Measurements from ENCODE around the gene ARID3C.

The ARID3C gene

DNA sequence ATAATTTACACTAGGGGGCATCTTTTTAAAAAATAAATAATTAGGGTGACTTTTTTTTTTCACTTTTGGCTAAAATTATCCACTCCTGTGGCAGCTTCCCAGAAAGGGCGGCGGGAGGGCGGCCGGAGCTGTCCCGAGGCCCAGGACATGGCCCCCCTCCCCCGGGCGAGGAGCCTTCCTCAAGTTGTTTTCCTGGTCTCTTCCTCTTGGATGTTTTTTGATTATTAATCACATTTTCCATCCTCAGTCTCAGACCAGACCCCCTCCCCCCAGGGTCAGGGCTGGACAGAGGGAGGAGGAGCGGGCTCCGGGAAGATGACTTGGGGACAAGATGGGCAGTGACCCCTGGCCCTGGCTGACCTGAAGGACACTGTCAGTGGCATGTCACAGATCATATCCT, 34.7 kb downstream of the ARID3C start:
- DNase-seq (ENCODE audit: low read depth, low spot score): no peak

GRCh38 chr9:34592895-34593601, 35.8 kb downstream of the ARID3C start:
- no peak for DNase-seq (ENCODE audit: low read depth, low spot score)

DNA sequence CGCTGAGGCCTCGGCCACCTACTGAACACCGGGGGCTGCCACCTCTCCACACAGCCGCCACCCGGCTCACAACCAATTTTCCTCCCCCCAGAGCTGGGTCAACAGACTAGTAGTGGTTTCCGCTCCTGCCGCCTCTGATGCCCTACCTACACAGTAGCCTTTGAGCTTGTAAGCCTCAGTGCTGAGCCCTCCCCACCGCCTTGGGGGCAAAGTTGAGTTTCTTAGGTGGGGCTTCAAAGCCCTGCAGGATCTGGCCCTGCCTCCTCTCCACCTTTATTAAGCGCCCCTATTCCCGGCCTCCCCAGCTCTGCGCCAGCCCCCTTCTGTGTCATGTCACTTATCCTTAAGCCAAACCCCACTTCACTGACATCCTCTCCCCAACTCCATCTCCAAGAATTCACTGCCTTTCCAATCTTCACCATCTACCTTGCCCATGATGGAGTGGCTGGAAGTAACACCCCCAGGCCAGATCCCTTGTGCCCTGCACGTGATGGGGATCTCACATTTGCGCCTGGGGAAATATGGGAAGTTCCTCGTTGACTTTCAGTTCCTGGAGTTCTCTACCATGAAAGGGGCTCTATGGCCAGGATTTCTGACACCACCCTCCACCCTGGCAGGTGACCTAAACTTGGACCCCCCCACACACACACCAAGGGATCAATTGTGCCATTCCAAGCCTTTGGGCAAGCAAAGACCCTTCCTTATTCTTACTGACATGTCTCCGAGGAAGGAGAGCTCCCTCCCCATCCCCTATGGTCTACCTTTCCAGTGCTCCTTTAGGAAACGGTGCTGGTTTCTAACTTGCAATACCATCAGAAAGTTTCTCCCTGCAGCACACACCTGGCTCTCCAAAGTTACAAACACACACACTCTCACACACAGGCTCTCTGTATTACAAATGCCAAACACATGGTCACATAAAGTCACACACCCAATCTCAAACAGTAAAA, 36.7 kb downstream of the ARID3C start:
- DNase-seq (ENCODE audit: low read depth, low spot score): no peak

DNA sequence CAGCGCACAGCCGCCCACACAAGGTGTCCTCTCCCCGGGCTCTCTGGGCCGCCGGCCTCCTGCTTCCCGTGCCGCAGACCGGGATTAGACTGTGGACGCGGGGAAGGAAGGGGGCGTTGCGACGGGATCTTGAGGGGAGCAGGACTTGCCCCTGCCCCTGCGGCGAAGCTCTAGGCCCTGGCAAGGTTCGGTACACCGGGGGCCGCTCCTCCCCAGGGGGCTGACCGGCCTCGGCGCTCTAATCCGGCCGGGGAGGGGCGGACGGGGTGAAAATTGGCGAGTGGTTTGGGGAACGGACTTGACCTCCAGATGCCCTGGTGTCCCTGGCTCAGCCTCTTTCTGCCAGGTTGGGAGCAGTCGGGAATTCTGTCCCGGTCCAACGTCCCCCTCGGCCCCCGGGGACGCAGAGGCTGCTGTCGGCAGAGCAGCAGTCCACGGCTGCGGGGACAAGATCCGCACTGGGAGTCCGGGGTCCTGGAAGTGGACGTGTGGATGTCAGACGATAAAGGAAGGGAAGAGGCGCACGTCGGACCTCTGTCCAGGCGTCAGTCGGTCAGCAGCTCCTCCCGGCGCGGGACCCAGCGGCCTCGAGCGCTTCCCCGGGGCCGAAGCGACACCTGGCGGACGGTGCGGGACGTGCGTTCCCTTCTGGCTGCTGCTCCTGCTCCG, 37.5 kb downstream of the ARID3C start:
- no peak for DNase-seq (ENCODE audit: low read depth, low spot score)

- DNase-seq (ENCODE audit: low read depth, low spot score): no peak
Measured at GRCh38 chr9:34590381-34591247, 38.3 kb downstream of the ARID3C start.

- no peak for DNase-seq (ENCODE audit: low read depth, low spot score)
Measured at GRCh38 chr9:34589636-34590380, 39.1 kb downstream of the ARID3C start, which contains the start of gene CNTFR. TSS of gene CNTFR (minus strand) at chr9:34589724. CDS start at chr9:34568981, 20,743 bp downstream.

DNA sequence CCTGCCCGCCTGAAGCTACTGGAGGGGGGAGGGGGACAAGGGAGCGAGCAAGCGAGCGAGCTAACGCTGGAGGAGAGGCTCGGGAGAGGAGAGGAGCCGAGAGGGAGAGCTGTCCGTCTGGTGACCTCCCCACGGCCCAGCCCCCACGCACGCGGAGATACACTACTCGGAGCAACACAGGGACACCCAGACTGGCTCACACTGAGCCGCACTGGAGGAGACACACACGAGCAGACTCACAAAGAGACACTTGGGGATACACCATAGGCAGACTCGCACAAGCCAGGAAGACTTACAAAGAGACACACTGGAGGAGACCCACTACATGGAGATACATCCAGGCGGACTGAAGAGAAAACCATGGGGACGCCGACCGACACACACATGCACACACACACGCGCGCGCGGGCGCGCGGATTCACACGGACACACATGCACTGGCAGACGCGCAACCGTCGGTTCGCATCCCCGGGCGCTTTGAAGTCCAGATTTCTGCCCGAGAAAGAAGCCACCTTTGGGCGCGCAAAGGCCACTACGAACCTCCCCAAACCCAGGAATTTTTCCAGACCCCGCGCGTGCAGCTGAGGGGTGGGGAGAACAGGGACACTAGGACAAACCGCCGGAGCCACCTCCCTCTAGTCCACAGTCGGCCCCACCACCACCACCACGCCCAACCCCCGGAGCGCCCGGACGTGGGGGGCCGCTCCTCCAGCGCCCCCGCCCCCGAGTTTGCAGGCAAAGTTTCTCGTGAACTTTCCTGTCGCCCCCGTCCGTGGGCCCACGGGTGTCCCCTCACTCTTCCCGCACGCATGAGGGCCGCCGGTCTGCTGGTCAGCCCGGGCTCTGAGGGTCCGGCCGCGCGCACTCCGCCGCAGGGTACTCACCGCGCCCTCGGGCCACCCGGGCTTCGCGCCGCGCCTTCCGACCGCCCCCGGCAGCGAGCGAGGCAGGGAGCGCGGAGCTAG, 39.9 kb downstream of the ARID3C start:
- no peak for DNase-seq (ENCODE audit: low read depth, low spot score)

DNA sequence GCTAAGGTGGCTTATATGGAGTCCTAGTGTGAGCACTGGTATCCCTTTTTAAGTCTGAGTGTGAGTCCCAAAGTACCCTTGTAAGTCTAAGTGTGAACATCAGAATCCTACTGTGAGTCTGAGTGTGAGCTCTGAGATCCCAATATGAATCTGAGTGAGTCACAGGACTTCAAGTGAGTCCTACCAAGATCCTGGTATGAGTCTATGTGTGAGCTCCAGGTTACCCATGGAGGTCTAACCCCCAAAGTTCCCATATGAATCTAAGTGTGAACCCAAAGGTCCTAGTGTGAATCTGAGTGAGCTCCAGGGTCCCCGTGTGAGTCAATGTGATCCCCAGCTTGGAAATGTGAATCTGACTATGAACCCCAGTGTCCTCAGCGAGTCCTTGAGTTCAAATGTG, 41.6 kb downstream of the ARID3C start:
- no peak for DNase-seq (ENCODE audit: low read depth, low spot score)

- no peak for DNase-seq (ENCODE audit: low read depth, low spot score)
Measured at GRCh38 chr9:34585946-34586669, 42.8 kb downstream of the ARID3C start.

- DNase-seq (ENCODE audit: low read depth, low spot score): no peak
Measured at GRCh38 chr9:34584970-34585369, 43.9 kb downstream of the ARID3C start.

DNA sequence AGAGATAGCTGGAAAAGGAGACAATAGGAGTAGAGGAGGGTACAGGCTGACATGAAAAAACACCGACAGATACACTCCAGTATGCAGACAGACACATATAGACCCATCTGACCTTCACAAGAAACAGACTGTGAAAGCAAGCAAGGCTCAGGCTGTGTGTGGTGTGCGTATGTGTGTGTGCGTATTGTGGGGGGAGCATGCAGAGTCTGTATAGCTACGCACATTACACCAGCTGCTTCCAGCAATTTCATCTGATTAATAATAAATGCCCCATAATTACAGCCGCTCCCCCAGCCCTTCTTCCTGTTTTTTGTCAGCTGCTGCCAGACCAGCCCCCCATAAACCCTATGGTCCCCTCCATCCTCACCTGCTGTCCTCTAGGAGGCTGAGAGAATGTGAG, 46.1 kb downstream of the ARID3C start:
- DNase-seq (ENCODE audit: low read depth, low spot score): no peak

- DNase-seq (ENCODE audit: low read depth, low spot score): no peak
Measured at GRCh38 chr9:34581318-34581717, 47.5 kb downstream of the ARID3C start.

DNA sequence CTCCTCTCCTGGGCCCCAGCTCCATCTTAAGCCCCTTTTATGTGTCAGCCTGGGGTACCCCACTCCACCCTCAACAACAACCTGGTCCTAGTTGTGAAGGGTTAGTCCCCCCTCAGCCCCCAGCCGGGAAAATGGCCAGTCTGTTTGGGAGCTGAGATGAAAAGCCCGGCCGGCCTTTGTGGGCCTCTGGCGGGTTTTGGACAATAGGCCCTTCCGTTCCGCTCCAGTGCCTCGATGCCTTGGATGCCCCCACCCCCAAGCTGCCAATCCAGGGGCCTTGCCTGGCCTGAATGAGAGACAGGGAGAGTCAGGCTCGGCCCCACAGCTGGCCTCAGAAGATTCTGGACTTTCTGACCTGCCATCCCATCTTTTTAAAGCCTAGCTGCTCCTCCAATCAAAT, 48.5 kb downstream of the ARID3C start:
- no peak for DNase-seq (ENCODE audit: low read depth, low spot score)

DNA sequence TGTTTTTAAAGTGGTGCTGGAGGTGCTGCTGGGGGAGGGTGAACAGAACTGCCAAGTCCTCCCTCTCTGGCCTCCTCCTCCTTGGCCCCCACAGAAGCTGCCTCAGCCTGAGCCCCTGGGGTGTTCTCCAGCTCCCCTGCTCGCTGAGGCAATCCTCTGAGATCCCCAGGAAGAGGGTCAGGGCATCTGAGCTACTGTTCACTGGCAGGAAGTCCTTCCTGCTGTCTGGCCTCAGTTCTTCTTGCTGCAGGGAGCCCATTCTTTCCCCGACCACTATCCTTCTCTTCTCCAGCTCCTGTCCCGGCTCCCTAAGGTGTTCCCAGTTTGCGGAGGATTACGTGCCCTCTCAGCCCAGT, 49.1 kb downstream of the ARID3C start:
- no peak for DNase-seq (ENCODE audit: low read depth, low spot score)

GRCh38 chr9:34579104-34579807, 49.6 kb downstream of the ARID3C start:
- DNase-seq (ENCODE audit: low read depth, low spot score): no peak

DNA sequence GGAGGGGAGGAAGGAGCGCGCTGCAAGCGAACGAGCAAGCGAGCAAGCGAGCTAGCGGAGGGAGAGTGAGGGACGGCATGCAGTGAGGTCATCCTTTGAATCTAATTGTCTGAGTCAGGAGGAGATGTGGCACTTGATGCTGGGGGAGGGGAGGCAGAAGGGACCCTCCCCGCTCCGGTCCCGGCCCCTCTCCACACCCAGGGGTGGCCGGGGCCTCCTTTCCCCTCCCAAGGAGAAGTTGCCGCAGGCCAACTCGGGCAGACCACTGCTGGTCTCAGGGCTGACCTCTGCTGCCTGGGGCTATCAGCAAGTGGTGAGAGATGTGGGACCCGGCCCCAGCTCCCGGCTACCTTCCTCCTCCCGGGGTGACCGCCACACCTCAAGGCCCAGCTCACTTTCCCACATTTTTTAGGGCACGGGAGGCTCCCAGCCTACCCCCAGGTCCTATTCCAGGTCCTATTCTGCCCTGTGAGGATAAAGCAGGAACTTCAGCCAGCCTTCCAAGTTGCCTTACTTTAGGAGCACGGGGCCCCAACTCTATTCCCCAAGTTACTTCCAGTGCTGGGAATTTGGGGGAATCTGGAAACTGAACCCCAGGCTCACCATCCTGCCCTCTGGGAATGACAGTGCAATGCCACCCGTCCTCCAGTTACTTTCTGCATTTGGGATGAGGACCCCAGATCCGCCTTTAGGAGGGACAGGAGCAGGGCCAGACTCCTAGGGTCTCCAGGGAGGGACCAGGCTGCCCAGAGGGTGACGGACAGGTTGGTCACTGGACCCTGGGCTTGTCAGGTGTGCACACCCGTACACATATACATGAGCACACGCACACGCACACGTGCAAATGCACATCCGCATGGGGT, 50.4 kb downstream of the ARID3C start:
- no peak for DNase-seq (ENCODE audit: low read depth, low spot score)
